OCI-M2 (cell line): ENCODE results near the gene NOL9.

Source experiments
- DNase-seq: peaks from one replicate; lab custom pipeline; 2025; ENCODE audit not compliant: unreplicated experiment; lab: John Stamatoyannopoulos, UW

NOL9 gene

GRCh38 chr1:6526316-6526715, 28.0 kb downstream of the NOL9 start:
- DNase-seq, result no peak

GRCh38 chr1:6523566-6523965, 30.7 kb downstream of the NOL9 start:
- DNase-seq, result no peak

GRCh38 chr1:6521536-6521935, 32.8 kb downstream of the NOL9 start:
- no peak for DNase-seq

GRCh38 chr1:6519935-6520671, 34.2 kb downstream of the NOL9 start:
- no peak for DNase-seq

- DNase-seq, result no peak
Observed at GRCh38 chr1:6519491-6519934, 34.8 kb downstream of the NOL9 start.

- DNase-seq, result no peak
Observed at GRCh38 chr1:6517435-6517851, 36.9 kb downstream of the NOL9 start.

GRCh38 chr1:6515771-6516170, 38.5 kb downstream of the NOL9 start:
- DNase-seq, result no peak

- no peak for DNase-seq
Observed at GRCh38 chr1:6513320-6513801, 41.0 kb downstream of the NOL9 start.

GRCh38 chr1:6512908-6513280, 41.4 kb downstream of the NOL9 start:
- DNase-seq, result no peak

GRCh38 chr1:6512245-6512907, 41.9 kb downstream of the NOL9 start:
- no peak for DNase-seq

- DNase-seq, result no peak
Observed at GRCh38 chr1:6511561-6512244, 42.6 kb downstream of the NOL9 start.

GRCh38 chr1:6511056-6511455, 43.3 kb downstream of the NOL9 start:
- no peak for DNase-seq

GRCh38 chr1:6510493-6510892, 43.8 kb downstream of the NOL9 start:
- DNase-seq, result no peak

GRCh38 chr1:6509919-6510291, 44.4 kb downstream of the NOL9 start:
- no peak for DNase-seq

- DNase-seq, result no peak
Observed at GRCh38 chr1:6509220-6509918, 44.9 kb downstream of the NOL9 start.

GRCh38 chr1:6508816-6509189, 45.5 kb downstream of the NOL9 start:
- DNase-seq, result no peak

GRCh38 chr1:6508154-6508815, 46.0 kb downstream of the NOL9 start:
- DNase-seq, result no peak

- DNase-seq, result no peak
Observed at GRCh38 chr1:6507461-6507911, 46.8 kb downstream of the NOL9 start.

GRCh38 chr1:6507037-6507428, 47.3 kb downstream of the NOL9 start:
- DNase-seq, result no peak

GRCh38 chr1:6506210-6507036, 47.9 kb downstream of the NOL9 start:
- DNase-seq, result no peak
